ENCODE measurements around the gene PTBP3. TPM values are rescaled to one million over a fixed set of nuclear protein-coding genes. Genes with fewer than 3 reads are reported as not detected.

The PTBP3 gene
- total RNA-seq, 1 experiment from 2014 or later: 57.1 TPM

DNA sequence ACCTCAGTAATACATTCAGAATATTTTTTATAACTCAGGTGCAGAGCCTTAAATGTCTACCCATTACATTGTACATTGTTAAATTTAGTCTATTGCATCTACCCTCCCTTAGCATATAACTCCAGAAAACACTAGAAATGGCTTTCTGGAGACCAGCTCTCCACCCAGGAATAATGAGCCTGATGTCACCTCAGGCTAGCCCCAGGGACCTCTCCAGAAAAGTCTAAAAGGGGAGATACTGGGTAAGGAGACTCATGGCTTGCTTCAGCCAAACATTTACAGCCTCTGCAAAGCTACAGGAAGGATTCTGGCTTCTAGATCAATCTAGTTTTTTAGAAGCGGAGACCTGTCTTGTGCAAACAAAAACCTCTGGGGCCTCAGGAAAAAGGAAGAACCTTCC is 144.5 kb downstream of the PTBP3 start:
- ChIA-PET POLR2A (ENCODE audit: low non-redundant PET) (no interaction called here), CTCF (interaction anchor here (0.5 kb wide), 1 partner anchor 228 kb away, joined by 10 read pairs; no protein-coding TSS in a partner anchor)

DNA sequence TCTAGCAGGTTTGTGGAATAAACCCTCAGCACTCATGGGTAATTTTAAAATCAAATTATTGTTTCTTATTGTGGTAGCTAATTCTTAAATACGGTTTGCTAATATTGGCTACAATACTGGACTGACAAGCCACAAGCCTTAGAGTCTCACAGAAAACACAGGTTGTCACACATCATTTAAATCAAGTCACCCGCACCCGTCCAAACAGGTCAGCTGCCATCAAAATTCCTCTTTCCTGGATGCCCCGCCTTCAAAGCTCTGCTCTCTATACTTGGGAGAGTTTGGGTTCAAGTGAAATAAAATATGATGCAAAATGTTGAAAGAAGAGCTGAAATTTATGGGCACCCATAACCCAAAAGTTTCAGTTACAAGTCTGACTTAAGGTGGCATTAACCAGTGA is 146.0 kb downstream of the PTBP3 start:
- Histone ChIP-seq H3K9me3 (ENCODE audit: low read depth, low read length, poor library complexity, severe bottlenecking) (peaks cover 6% of the 10 kb centered on the region), H3K4me1 (ENCODE audit: insufficient read depth, low read length, poor library complexity, severe bottlenecking) (no peaks in the 10 kb centered on the region), H3K27me3 (replicated peaks; ENCODE audit: insufficient read depth, low read depth, low read length, poor library complexity) (no peaks in the 10 kb centered on the region), H3K36me3 (ENCODE audit: insufficient read depth, low read length, poor library complexity, severe bottlenecking) (no peaks in the 10 kb centered on the region), H3K4me3 (ENCODE audit: low read depth, low read length, poor library complexity, severe bottlenecking) (no peak overlapping the region), H3K27ac (ENCODE audit: low read depth, low read length, poor library complexity, severe bottlenecking) (no peak overlapping the region)
- CTCF ChIA-PET: no interaction called here
- BruUV-seq (replicated peaks): no TSS peak
- no peak for DNase-seq (ENCODE audit: low spot score)
- intact Hi-C loops (cut with micrococcal nuclease; ENCODE audit: unreplicated experiment): no loop called here
- POLR2A ChIA-PET (ENCODE audit: low non-redundant PET): interaction anchor here (0.5 kb wide), 1 partner anchor 15 kb away, joined by 3 read pairs; no protein-coding TSS in a partner anchor
- TF ChIP-seq, protein P1, sequence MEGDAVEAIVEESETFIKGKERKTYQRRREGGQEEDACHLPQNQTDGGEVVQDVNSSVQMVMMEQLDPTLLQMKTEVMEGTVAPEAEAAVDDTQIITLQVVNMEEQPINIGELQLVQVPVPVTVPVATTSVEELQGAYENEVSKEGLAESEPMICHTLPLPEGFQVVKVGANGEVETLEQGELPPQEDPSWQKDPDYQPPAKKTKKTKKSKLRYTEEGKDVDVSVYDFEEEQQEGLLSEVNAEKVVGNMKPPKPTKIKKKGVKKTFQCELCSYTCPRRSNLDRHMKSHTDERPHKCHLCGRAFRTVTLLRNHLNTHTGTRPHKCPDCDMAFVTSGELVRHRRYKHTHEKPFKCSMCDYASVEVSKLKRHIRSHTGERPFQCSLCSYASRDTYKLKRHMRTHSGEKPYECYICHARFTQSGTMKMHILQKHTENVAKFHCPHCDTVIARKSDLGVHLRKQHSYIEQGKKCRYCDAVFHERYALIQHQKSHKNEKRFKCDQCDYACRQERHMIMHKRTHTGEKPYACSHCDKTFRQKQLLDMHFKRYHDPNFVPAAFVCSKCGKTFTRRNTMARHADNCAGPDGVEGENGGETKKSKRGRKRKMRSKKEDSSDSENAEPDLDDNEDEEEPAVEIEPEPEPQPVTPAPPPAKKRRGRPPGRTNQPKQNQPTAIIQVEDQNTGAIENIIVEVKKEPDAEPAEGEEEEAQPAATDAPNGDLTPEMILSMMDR (conservative IDR thresholded peaks at IDR 0.05; ENCODE audit: low read depth, low read length): no peak
- no peak for TF ChIP-seq EZH2 (IDR thresholded peaks at IDR 0.05; ENCODE audit: borderline replicate concordance, low read depth, low read length, poor library complexity, severe bottlenecking)

More for the DNA sequence above, 144.5 kb downstream of the PTBP3 start:
- Histone ChIP-seq H3K27ac (ENCODE audit: low read depth, low read length, poor library complexity, severe bottlenecking) (no peak overlapping the region), H3K4me1 (ENCODE audit: insufficient read depth, low read length, poor library complexity, severe bottlenecking) (no peaks in the 10 kb centered on the region), H3K9me3 (ENCODE audit: low read depth, low read length, poor library complexity, severe bottlenecking) (no peaks in the 10 kb centered on the region), H3K4me3 (ENCODE audit: low read depth, low read length, poor library complexity, severe bottlenecking) (no peak overlapping the region), H3K27me3 (replicated peaks; ENCODE audit: insufficient read depth, low read depth, low read length, poor library complexity) (no peaks in the 10 kb centered on the region), H3K36me3 (ENCODE audit: insufficient read depth, low read length, poor library complexity, severe bottlenecking) (no peaks in the 10 kb centered on the region)
- intact Hi-C loops (cut with micrococcal nuclease; ENCODE audit: unreplicated experiment): no loop called here
- TF ChIP-seq EZH2 (IDR thresholded peaks at IDR 0.05; ENCODE audit: borderline replicate concordance, low read depth, low read length, poor library complexity, severe bottlenecking): no peak
- TF ChIP-seq, protein P1 (conservative IDR thresholded peaks at IDR 0.05; ENCODE audit: low read depth, low read length): no peak
- no peak for DNase-seq (ENCODE audit: low spot score)
- no TSS peak for BruUV-seq (replicated peaks)

DNA sequence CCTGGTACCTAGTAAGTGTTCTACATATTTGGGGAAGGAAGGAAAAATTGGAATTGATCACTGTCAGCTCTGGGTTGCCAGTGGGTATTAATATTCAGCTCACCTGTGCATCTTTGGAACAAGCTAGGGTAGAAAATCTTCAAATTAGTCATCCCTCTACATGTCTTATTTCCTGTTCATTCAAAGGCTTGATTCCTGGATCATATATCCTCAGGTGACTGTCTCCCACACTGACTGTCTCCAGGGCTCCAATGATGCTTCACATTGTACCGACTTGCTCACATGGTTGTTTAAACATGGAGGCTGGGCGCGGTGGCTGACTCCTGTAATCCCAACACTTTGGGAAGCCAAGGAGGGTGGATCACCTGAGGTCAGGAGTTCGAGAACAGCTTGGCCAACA is 146.7 kb downstream of the PTBP3 start:
- no TSS peak for BruUV-seq (replicated peaks)
- Histone ChIP-seq H3K27me3 (replicated peaks; ENCODE audit: insufficient read depth, low read depth, low read length, poor library complexity) (no peaks in the 10 kb centered on the region), H3K27ac (ENCODE audit: low read depth, low read length, poor library complexity, severe bottlenecking) (no peak overlapping the region), H3K4me3 (ENCODE audit: low read depth, low read length, poor library complexity, severe bottlenecking) (no peak overlapping the region), H3K9me3 (ENCODE audit: low read depth, low read length, poor library complexity, severe bottlenecking) (peaks cover 6% of the 10 kb centered on the region), H3K4me1 (ENCODE audit: insufficient read depth, low read length, poor library complexity, severe bottlenecking) (no peaks in the 10 kb centered on the region), H3K36me3 (ENCODE audit: insufficient read depth, low read length, poor library complexity, severe bottlenecking) (no peaks in the 10 kb centered on the region)
- ChIA-PET CTCF (no interaction called here), POLR2A (ENCODE audit: low non-redundant PET) (no interaction called here)
- intact Hi-C loops (cut with micrococcal nuclease; ENCODE audit: unreplicated experiment): no loop called here
- no peak for DNase-seq (ENCODE audit: low spot score)
- TF ChIP-seq EZH2 (IDR thresholded peaks at IDR 0.05; ENCODE audit: borderline replicate concordance, low read depth, low read length, poor library complexity, severe bottlenecking): no peak
- TF ChIP-seq, protein P1 (conservative IDR thresholded peaks at IDR 0.05; ENCODE audit: low read depth, low read length): no peak
